ENCODE data around the gene SLC16A11.

SLC16A11 gene

DNA sequence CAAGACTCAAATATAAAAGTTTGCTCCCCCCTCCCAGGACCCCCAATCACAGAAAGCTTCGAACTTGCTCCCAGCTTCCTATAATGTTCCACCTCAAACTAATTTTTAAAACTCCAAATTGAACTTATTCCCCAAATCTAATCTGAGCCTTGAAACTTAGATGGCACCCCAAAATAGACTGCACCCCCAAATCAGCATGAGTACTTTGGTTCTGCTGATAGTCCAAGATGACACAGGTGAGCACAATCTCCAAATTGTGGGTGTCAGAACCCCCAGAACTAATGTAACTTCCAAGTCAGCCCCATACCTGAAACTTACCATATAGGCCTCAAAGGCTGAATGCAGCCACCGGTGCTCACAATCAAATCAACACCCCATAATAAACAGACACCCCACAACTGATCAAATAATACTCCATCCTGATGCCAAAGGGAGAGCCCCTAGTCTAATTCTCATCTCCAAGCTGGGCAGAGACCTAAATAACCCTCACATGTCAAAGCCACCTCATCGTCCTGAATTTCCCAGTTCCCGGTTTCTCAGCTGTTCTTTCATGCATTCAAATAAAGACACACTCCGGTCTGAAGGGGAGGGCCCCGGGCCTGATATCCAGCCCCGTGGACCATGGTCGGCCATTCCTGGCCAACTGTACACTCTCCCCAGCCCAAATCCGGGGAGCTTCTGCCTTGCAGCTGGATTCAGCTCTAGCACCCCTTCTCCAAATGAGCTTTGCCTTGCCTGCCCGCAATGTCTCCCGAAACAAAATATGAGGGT, 22.8 kb downstream of the SLC16A11 start:
- no peak overlapping the region for H4K91ac ChIP-seq (ENCODE audit: low read depth, low read length)
- no CpG with 5 or more reads among the region's 11 CpGs for WGBS (ENCODE audit: extremely low coverage, insufficient coverage, insufficient read length)

DNA sequence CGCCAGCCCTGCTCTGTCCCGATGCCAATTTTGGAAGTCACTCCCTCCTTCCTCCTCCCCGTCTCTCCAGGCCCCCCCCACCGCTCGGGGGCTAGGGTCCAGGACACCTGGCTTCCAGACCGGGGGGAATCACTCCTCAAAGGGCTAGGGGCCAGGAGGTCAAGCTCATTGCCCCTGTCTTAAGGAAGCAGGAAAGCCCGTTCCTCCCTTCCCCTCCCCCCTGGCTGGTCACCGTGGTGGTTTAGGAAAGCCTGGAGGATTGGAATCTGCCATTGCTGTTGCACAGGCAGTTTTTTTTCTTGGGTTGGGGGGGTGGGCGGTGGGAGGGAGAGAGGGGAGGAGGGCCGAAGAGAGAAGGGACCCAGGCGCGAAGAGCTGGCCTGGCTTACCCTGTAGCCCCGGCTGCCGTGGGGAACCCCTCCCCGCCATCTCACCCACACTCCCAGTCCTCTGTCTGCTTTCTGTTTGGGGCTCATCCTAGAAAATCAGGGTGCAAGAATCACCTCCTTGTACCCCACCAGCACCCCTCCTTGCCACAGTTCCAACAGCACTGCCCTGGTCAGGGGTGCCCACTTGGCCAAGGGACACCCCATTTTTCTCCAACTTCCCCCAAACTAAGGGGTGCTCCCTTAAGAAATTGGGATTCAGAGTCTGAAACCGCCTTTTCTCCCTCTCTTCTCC, 23.9 kb downstream of the SLC16A11 start:
- H3K27me3 ChIP-seq (ENCODE audit: insufficient read depth, low read length), result peaks cover 14% of the 10 kb centered on the region
- peak overlapping the region; percentile 69 for H4K91ac ChIP-seq (ENCODE audit: low read depth, low read length)
- H3K27ac ChIP-seq (ENCODE audit: low read depth, low read length), result no peak overlapping the region
- H3K9ac ChIP-seq (ENCODE audit: low read length), result no peak overlapping the region
- peaks cover 12% of the 10 kb centered on the region in 2 experiments for H3K36me3 ChIP-seq (ENCODE audit: control insufficient read depth in 1 of 2, insufficient read depth in 2 of 2, low read length in 2 of 2)
- H3K79me2 ChIP-seq (ENCODE audit: control insufficient read depth, insufficient read depth, low read length, poor library complexity), result peaks cover 1% of the 10 kb centered on the region
- H3K79me1 ChIP-seq (ENCODE audit: low read length), result peaks cover 7% of the 10 kb centered on the region
- no peak overlapping the region for H3K23ac ChIP-seq (ENCODE audit: low read length)
- no peak overlapping the region for H2BK5ac ChIP-seq (ENCODE audit: low read depth, low read length, poor library complexity)
- peaks cover 14 to 25% of the 10 kb centered on the region in 2 experiments for H3K4me1 ChIP-seq (ENCODE audit: control insufficient read depth in 1 of 2, insufficient read depth in 2 of 2, low read length in 2 of 2)
- peaks cover 6% of the 10 kb centered on the region for H3K9me3 ChIP-seq (ENCODE audit: insufficient read depth, low read depth, low read length)
- no peak overlapping the region for H3K4me3 ChIP-seq (ENCODE audit: low read depth, low read length)
- peak; percentile 28 to 62 for DNase-seq
- peak overlapping the region; percentile 16 for H4K12ac ChIP-seq (ENCODE audit: low read depth, low read length)
- H2AFZ ChIP-seq (ENCODE audit: insufficient read depth, low read length, poor library complexity), result peak overlapping the region; percentile 53
- WGBS (ENCODE audit: extremely low coverage, insufficient coverage, insufficient read length), result no CpG with 5 or more reads among the region's 16 CpGs
- H3K4ac ChIP-seq (ENCODE audit: low read depth, low read length), result no peak overlapping the region
- no peak overlapping the region for H3K18ac ChIP-seq (ENCODE audit: low read length)
- H3K4me2 ChIP-seq (ENCODE audit: low read length), result peak overlapping the region; percentile 28
- H4K8ac ChIP-seq (ENCODE audit: low read depth, low read length), result peak overlapping the region; percentile 89
- H2BK12ac ChIP-seq (ENCODE audit: low read length), result no peak overlapping the region
- no peak overlapping the region for H2BK120ac ChIP-seq (ENCODE audit: insufficient read depth, low read length, poor library complexity)
- H2AK5ac ChIP-seq (ENCODE audit: low read length), result no peak overlapping the region
- H3K14ac ChIP-seq (ENCODE audit: low read length), result no peak overlapping the region

More for the DNA sequence above, 22.8 kb downstream of the SLC16A11 start:
- H3K4me1 ChIP-seq (ENCODE audit: control insufficient read depth in 1 of 2, insufficient read depth in 2 of 2, low read length in 2 of 2), result peaks cover 9 to 17% of the 10 kb centered on the region in 2 experiments
- no peak overlapping the region for H3K27ac ChIP-seq (ENCODE audit: low read depth, low read length)
- H3K4me2 ChIP-seq (ENCODE audit: low read length), result no peak overlapping the region
- peaks cover 2% of the 10 kb centered on the region for H3K79me1 ChIP-seq (ENCODE audit: low read length)
- no peak overlapping the region for H3K18ac ChIP-seq (ENCODE audit: low read length)
- no peak overlapping the region for H2AFZ ChIP-seq (ENCODE audit: insufficient read depth, low read length, poor library complexity)
- no peak overlapping the region for H2BK120ac ChIP-seq (ENCODE audit: insufficient read depth, low read length, poor library complexity)
- no peak overlapping the region for H2BK5ac ChIP-seq (ENCODE audit: low read depth, low read length, poor library complexity)
- no peak overlapping the region for H2AK5ac ChIP-seq (ENCODE audit: low read length)
- H4K8ac ChIP-seq (ENCODE audit: low read depth, low read length), result peak overlapping the region; percentile 76
- no peaks in the 10 kb centered on the region for H3K79me2 ChIP-seq (ENCODE audit: control insufficient read depth, insufficient read depth, low read length, poor library complexity)
- H3K9me3 ChIP-seq (ENCODE audit: insufficient read depth, low read depth, low read length), result peaks cover 6% of the 10 kb centered on the region
- H3K27me3 ChIP-seq (ENCODE audit: insufficient read depth, low read length), result peaks cover 14% of the 10 kb centered on the region
- H4K12ac ChIP-seq (ENCODE audit: low read depth, low read length), result no peak overlapping the region
- peaks cover 12% of the 10 kb centered on the region in 2 experiments for H3K36me3 ChIP-seq (ENCODE audit: control insufficient read depth in 1 of 2, insufficient read depth in 2 of 2, low read length in 2 of 2)
- H3K23ac ChIP-seq (ENCODE audit: low read length), result no peak overlapping the region
- H2BK12ac ChIP-seq (ENCODE audit: low read length), result no peak overlapping the region
- no peak overlapping the region for H3K4ac ChIP-seq (ENCODE audit: low read depth, low read length)
- H3K4me3 ChIP-seq (ENCODE audit: low read depth, low read length), result no peak overlapping the region
- no peak overlapping the region for H3K14ac ChIP-seq (ENCODE audit: low read length)
- H3K9ac ChIP-seq (ENCODE audit: low read length), result no peak overlapping the region
- no peak for DNase-seq

- no peak overlapping the region for H2BK12ac ChIP-seq (ENCODE audit: low read length)
- H4K12ac ChIP-seq (ENCODE audit: low read depth, low read length), result no peak overlapping the region
- H2BK5ac ChIP-seq (ENCODE audit: low read depth, low read length, poor library complexity), result no peak overlapping the region
- no CpG with 5 or more reads among the region's 10 CpGs for WGBS (ENCODE audit: extremely low coverage, insufficient coverage, insufficient read length)
- H3K23ac ChIP-seq (ENCODE audit: low read length), result no peak overlapping the region
- no peak overlapping the region for H2BK120ac ChIP-seq (ENCODE audit: insufficient read depth, low read length, poor library complexity)
- H3K27me3 ChIP-seq (ENCODE audit: insufficient read depth, low read length), result peaks cover 14% of the 10 kb centered on the region
- H3K9ac ChIP-seq (ENCODE audit: low read length), result no peak overlapping the region
- H4K8ac ChIP-seq (ENCODE audit: low read depth, low read length), result no peak overlapping the region
- H3K79me1 ChIP-seq (ENCODE audit: low read length), result peaks cover 11% of the 10 kb centered on the region
- no peak overlapping the region for H2AK5ac ChIP-seq (ENCODE audit: low read length)
- no peak overlapping the region for H3K14ac ChIP-seq (ENCODE audit: low read length)
- H4K91ac ChIP-seq (ENCODE audit: low read depth, low read length), result no peak overlapping the region
- DNase-seq, result no peak
- H3K18ac ChIP-seq (ENCODE audit: low read length), result no peak overlapping the region
- H3K36me3 ChIP-seq (ENCODE audit: control insufficient read depth in 1 of 2, insufficient read depth in 2 of 2, low read length in 2 of 2), result peaks cover 12% of the 10 kb centered on the region in 2 experiments
- H3K4me3 ChIP-seq (ENCODE audit: low read depth, low read length), result no peak overlapping the region
- no peak overlapping the region for H3K4ac ChIP-seq (ENCODE audit: low read depth, low read length)
- peaks cover 1% of the 10 kb centered on the region for H3K79me2 ChIP-seq (ENCODE audit: control insufficient read depth, insufficient read depth, low read length, poor library complexity)
- no peak overlapping the region for H3K4me2 ChIP-seq (ENCODE audit: low read length)
- H3K9me3 ChIP-seq (ENCODE audit: insufficient read depth, low read depth, low read length), result peaks cover 6% of the 10 kb centered on the region
- no peak overlapping the region for H2AFZ ChIP-seq (ENCODE audit: insufficient read depth, low read length, poor library complexity)
- peaks cover 14 to 25% of the 10 kb centered on the region in 2 experiments for H3K4me1 ChIP-seq (ENCODE audit: control insufficient read depth in 1 of 2, insufficient read depth in 2 of 2, low read length in 2 of 2)
- no peak overlapping the region for H3K27ac ChIP-seq (ENCODE audit: low read depth, low read length)
Observed at GRCh38 chr17:7019367-7019766, 24.5 kb downstream of the SLC16A11 start.

DNA sequence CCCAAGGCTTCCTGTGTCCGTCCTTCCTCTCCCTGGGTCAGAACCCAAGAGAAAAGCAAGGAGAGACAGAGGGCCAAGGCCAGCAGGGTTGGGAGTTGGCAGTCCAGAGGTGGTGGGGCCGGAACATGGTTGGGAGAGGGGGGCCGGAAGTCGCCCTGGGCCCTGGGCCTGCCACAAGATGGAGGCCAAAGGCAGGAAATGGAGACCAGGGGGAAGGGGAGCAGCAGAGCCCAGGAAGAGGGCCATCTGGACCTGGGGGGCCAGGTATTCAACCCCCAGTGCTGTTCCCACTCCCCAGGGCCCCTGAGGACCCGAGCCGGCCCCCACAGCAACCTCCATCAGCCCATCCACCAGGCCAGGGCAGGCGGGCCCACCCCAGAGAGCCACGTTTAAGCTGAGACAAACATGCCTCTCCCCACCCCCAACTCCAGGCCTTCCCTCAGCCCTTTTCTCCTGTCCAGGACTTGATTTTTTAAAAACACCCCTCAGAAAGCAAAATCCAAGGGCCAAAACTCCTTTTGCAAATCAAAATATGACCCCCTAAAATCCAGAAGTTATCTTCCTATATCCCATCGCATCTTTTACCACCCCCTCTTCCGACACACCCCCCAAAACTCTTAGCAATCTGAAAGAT, 25.4 kb downstream of the SLC16A11 start:
- WGBS (ENCODE audit: extremely low coverage, insufficient coverage, insufficient read length), result 100% methylated on average over 2 of the region's 10 CpGs
- H2BK120ac ChIP-seq (ENCODE audit: insufficient read depth, low read length, poor library complexity), result no peak overlapping the region

More for the DNA sequence above, 25.4 kb downstream of the SLC16A11 start:
- Histone ChIP-seq H3K23ac (ENCODE audit: low read length) (no peak overlapping the region), H4K8ac (ENCODE audit: low read depth, low read length) (no peak overlapping the region), H3K4ac (ENCODE audit: low read depth, low read length) (no peak overlapping the region), H3K14ac (ENCODE audit: low read length) (no peak overlapping the region), H2BK5ac (ENCODE audit: low read depth, low read length, poor library complexity) (no peak overlapping the region), H3K4me1 (ENCODE audit: control insufficient read depth in 1 of 2, insufficient read depth in 2 of 2, low read length in 2 of 2) (peaks cover 17 to 32% of the 10 kb centered on the region in 2 experiments), H2AK5ac (ENCODE audit: low read length) (no peak overlapping the region), H3K4me2 (ENCODE audit: low read length) (no peak overlapping the region), H3K27me3 (ENCODE audit: insufficient read depth, low read length) (peaks cover 13% of the 10 kb centered on the region), H3K79me1 (ENCODE audit: low read length) (peaks cover 14% of the 10 kb centered on the region), H2BK12ac (ENCODE audit: low read length) (no peak overlapping the region), H4K12ac (ENCODE audit: low read depth, low read length) (no peak overlapping the region), H2AFZ (ENCODE audit: insufficient read depth, low read length, poor library complexity) (no peak overlapping the region), H3K9me3 (ENCODE audit: insufficient read depth, low read depth, low read length) (no peaks in the 10 kb centered on the region), H3K79me2 (ENCODE audit: control insufficient read depth, insufficient read depth, low read length, poor library complexity) (peaks cover 5% of the 10 kb centered on the region), H3K4me3 (ENCODE audit: low read depth, low read length) (no peak overlapping the region), H3K18ac (ENCODE audit: low read length) (no peak overlapping the region), H3K9ac (ENCODE audit: low read length) (no peak overlapping the region), H3K27ac (ENCODE audit: low read depth, low read length) (no peak overlapping the region), H4K91ac (ENCODE audit: low read depth, low read length) (no peak overlapping the region), H3K36me3 (ENCODE audit: control insufficient read depth in 1 of 2, insufficient read depth in 2 of 2, low read length in 2 of 2) (peaks cover 12 to 16% of the 10 kb centered on the region in 2 experiments)
- no peak for DNase-seq

Data from trophoblast cell (in vitro differentiated cells and primary cell).